ENCODE results near the gene SLC25A51. TPM values are rescaled to one million over a fixed set of nuclear protein-coding genes. Genes with fewer than 3 reads are reported as not detected.
A peak's percentile ranks its signal among the peaks of the same experiment; 100 is the strongest.

The SLC25A51 gene
- total RNA-seq, 6 experiments from 2014 or later = 29.1 to 35.0 (median 32.9) TPM

DNA sequence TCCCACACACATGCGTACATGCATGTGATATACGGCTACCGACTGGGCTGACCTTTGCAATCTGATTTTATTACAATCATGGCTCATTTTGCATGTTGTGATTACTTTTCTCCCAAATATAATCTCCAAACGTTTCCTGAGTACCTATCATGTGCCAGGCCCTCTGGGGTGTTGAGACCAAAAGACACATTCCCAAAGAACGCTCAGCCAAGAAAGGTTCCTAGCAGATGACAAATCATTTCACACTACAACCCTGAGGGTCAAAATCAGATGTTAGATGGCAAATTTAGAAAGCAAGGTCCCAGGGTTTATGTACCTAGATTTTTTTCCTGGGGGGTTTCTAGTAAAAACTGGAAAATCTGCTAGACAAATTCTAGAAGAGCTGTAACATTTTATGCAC lies 32.4 kb upstream of the SLC25A51 start:
- Mint-ChIP-seq H3K36me3 (ENCODE audit: low read depth) (peaks cover 12% of the 10 kb centered on the region), H3K27me3 (ENCODE audit: insufficient read depth) (peaks cover 4% of the 10 kb centered on the region; the same call in 1 of the 2 replicates), H3K27ac (peak overlapping the region; percentile 96), H3K4me1 (ENCODE audit: low read depth) (peaks cover 74% of the 10 kb centered on the region), H3K9me3 (no peaks in the 10 kb centered on the region), H3K4me3 (peak overlapping the region; percentile 76)
- TF ChIP-seq, protein P1, sequence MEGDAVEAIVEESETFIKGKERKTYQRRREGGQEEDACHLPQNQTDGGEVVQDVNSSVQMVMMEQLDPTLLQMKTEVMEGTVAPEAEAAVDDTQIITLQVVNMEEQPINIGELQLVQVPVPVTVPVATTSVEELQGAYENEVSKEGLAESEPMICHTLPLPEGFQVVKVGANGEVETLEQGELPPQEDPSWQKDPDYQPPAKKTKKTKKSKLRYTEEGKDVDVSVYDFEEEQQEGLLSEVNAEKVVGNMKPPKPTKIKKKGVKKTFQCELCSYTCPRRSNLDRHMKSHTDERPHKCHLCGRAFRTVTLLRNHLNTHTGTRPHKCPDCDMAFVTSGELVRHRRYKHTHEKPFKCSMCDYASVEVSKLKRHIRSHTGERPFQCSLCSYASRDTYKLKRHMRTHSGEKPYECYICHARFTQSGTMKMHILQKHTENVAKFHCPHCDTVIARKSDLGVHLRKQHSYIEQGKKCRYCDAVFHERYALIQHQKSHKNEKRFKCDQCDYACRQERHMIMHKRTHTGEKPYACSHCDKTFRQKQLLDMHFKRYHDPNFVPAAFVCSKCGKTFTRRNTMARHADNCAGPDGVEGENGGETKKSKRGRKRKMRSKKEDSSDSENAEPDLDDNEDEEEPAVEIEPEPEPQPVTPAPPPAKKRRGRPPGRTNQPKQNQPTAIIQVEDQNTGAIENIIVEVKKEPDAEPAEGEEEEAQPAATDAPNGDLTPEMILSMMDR (IDR thresholded peaks at IDR 0.05) = no peak
- no peak for DNase-seq

DNA sequence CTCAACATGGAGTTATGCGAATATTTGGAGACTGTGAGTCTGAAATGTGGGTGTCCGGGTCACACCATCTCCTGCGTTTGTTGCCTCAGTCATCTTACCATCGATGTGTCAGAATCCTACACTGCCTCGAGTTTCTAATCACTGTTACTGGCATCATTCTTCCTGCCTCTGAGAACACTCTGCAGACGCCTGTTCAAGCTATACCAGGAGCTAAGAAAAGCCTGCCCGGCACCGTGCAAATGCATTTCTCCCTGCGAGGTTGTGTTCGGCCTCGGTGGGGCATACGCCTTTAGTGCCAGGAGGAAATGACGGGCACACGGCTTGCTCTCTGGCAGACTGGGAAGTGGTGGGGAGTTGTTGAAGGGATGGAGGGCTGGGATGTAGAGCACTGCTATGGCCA lies 31.2 kb upstream of the SLC25A51 start:
- peaks cover 4% of the 10 kb centered on the region; the same call in 1 of the 2 replicates for H3K27me3 Mint-ChIP-seq (ENCODE audit: insufficient read depth)
- peak overlapping the region; percentile 61 for H3K27ac Mint-ChIP-seq
- DNase-seq = no peak
- peaks cover 76% of the 10 kb centered on the region for H3K4me1 Mint-ChIP-seq (ENCODE audit: low read depth)
- H3K36me3 Mint-ChIP-seq (ENCODE audit: low read depth) = peaks cover 22% of the 10 kb centered on the region
- no peak overlapping the region for H3K4me3 Mint-ChIP-seq
- TF ChIP-seq, protein P1 (IDR thresholded peaks at IDR 0.05) = no peak
- H3K9me3 Mint-ChIP-seq = no peaks in the 10 kb centered on the region; the same call in 1 of the 2 replicates

DNA sequence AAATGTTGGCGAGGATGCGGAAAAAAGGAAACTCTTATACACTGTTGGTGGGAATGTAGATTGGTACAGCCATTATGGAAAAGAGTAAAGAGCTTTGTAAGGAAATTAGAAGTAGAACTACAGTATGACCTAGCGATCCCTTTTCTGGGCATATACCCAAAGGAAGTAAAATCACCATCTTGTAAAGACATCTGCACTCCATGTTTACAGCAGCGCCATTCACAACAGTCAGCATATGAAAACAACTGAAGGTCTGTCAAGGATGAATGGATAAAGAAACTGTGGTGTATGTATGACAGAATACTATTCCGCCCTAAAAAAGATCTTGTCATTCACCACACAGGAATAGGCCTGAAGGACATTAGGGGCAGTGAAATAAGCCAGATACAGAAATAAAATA lies 27.7 kb upstream of the SLC25A51 start:
- Mint-ChIP-seq H3K36me3 (ENCODE audit: low read depth) (peaks cover 29% of the 10 kb centered on the region), H3K27ac (no peak overlapping the region)
- TF ChIP-seq, protein P1 (IDR thresholded peaks at IDR 0.05) = no peak

DNA sequence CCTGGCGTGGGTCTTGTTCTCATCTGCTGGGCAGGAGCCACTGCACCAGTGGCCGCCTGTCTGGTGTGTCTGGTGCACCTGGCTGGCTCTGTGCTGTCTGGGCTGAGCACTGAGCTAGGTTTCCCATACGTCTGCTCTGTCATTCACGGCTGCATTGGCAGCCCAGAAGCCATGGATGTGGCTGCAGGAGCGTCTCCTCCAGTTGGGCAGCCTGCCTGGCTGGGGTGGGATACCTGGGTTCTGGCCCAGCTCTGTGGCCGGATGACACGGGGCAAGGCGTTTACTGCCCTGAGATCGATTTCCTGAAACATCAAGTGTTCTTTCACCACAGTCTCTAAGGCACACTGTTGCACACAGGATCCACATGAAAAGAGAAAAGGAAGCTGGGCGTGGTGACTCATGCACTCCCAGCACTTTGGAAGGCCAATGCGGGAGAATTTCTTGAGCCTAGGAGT lies 25.5 kb upstream of the SLC25A51 start:
- peak; percentile 46 for DNase-seq
- H3K27me3 Mint-ChIP-seq (ENCODE audit: insufficient read depth) = peaks cover 8% of the 10 kb centered on the region; the same call in 1 of the 2 replicates
- peak overlapping the region; percentile 83 for H3K27ac Mint-ChIP-seq
- H3K9me3 Mint-ChIP-seq = no peaks in the 10 kb centered on the region; the same call in 1 of the 2 replicates
- H3K4me3 Mint-ChIP-seq = peak overlapping the region; percentile 47; the same call in 1 of the 2 replicates
- peaks cover 50% of the 10 kb centered on the region for H3K4me1 Mint-ChIP-seq (ENCODE audit: low read depth)
- peaks cover 29% of the 10 kb centered on the region for H3K36me3 Mint-ChIP-seq (ENCODE audit: low read depth)
- TF ChIP-seq, protein P1 (IDR thresholded peaks at IDR 0.05) = no peak

More for the DNA sequence above, 27.7 kb upstream of the SLC25A51 start:
- peaks cover 55% of the 10 kb centered on the region for H3K4me1 Mint-ChIP-seq (ENCODE audit: low read depth)
- no peaks in the 10 kb centered on the region; the same call in 1 of the 2 replicates for H3K9me3 Mint-ChIP-seq
- DNase-seq = no peak
- H3K4me3 Mint-ChIP-seq = no peak overlapping the region
- peaks cover 8% of the 10 kb centered on the region for H3K27me3 Mint-ChIP-seq (ENCODE audit: insufficient read depth)

DNA sequence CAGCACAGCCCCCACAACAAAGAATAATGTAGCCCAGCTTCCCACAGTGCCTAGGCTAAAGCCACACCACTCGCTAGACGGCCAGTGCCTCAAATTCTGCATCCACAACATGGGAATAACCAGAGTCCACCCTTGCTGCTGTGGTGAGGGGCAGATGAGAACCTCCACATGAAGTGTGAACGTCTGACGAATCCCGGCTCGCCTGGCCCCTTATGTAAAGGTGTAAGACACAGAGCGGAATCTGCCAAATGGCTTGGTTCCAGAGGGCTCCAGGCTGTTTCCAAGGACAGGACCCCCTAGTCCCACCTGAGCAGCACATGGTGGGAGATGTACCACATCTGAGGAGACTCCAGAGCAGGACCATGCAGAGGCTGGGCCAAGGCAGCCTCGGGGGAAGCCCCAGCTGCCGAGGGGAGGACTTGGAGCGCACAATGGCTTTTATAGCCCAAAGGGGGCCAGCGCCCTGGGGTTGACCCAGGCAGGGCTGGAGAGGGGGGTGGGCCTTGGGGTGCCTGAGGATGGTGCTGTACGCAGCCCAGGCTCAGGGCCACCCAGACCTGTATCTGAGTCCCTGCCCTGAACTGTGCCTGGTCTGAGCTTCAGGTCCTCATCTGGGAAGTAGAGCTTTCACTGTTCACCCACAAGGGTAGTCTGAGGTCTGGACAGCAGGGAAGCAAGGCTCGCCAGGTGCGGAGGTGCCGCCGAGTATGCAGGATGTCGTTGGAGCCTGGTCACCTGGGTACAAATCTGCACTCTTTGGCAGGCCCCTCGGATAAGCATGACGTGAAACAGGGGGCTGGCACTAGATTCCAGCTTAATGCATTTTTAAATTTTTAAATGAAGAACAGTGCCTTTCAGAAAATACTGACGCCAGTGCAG lies 24.9 kb upstream of the SLC25A51 start:
- Mint-ChIP-seq H3K4me1 (ENCODE audit: low read depth) (peaks cover 50% of the 10 kb centered on the region), H3K9me3 (no peaks in the 10 kb centered on the region; the same call in 1 of the 2 replicates), H3K36me3 (ENCODE audit: low read depth) (peaks cover 29% of the 10 kb centered on the region), H3K27me3 (ENCODE audit: insufficient read depth) (peaks cover 8% of the 10 kb centered on the region), H3K27ac (peak overlapping the region; percentile 83), H3K4me3 (no peak overlapping the region)
- TF ChIP-seq, protein P1 (IDR thresholded peaks at IDR 0.05) = no peak
- DNase-seq = no peak
